SK-N-DZ (cell line): ENCODE measurements around the gene OVCH2.

Experiments
- DNase-seq: peaks from one replicate; pipeline ENCODE4 v3.0.0-alpha.2; 2015; ENCODE audit warnings: low spot score

Gene OVCH2

DNA sequence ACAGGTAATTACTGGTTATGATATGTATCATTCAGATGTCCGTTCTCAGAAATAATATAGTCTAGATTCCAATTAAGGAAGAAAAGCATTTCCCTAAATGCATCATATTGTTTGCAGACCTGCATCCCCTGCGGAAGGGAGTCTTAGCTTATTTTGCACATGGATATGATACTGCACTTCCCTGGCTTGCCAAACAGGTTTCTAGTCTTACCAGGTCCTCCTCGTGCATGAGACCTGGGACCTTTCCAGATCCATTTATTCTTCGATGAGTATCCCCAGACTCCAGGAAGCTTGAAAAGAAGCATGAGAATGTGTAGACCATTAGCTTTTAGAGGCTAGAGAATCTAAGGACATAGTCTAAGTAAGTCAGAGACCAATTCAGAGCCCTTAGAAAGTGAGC lies 63.5 kb downstream of the OVCH2 start:
- DNase-seq = no peak

- no peak for DNase-seq
Measured at GRCh38 chr11:7640816-7641215, 65.5 kb downstream of the OVCH2 start.

GRCh38 chr11:7639643-7640025 lies 66.6 kb downstream of the OVCH2 start:
- DNase-seq = no peak
